Coronary artery (tissue), 2 donors: ENCODE results near the gene DDC.

Source experiments
- DNase-seq: peaks from one replicate; pipeline ENCODE4 v3.0.0-alpha.2; 2017; ENCODE audit warnings: low spot score
- H3K27ac ChIP-seq, 2 donors: fragments of 200-600 bp; sonication (generic); one replicate each; pipeline ENCODE4 v1.5.1; 2016 to 2019
- H3K4me3 ChIP-seq: fragments of 200-600 bp; sonication (generic); 2 replicates; pipeline ENCODE4 v1.5.1; 2016; ENCODE audit warnings: mild to moderate bottlenecking, moderate library complexity
- TF ChIP-seq, protein P1 (sequence below): fragments of 200-600 bp; sonication (generic); IDR thresholded peaks from one replicate; pipeline ENCODE4 v1.5.1; 2019; ENCODE audit warnings: antibody characterized with exemption

Gene DDC

DNA sequence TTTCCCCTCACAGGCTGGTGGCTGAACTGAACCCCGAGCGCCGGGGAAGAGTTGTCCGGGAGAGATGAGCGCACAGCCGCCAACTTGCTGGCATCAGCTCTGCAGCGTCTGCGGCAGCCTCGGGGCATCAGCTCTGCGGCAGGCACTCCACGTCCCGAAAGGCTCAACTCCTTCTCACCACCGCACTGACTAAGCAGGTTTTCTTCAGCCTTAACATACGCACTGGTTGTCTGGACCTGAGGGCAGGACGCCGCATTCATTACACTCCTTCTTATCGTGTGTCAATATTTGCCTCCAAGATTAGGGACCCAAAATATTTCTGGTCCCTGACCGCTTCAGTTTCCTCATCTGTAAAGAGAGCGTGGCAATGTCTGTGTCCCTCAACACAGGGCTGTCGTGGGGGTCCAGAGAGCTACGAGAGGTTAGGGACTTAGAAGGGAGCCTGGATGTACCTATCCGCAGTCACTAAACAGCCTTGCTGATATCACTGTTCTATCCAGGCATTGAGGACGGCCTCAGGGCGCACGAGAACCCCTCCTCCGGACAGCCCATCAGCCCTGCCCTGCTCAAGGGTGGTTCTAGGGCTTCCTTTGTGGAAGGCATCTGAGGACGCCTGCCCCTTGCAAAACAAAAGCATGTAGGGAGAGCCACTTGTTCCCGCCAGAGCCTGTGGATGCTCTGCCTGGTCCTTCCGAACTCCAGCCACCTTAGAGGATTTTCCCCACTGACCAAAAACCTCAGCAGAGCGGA, 72.3 kb downstream of the DDC start:
- H3K4me3 ChIP-seq = no peak overlapping the region
- peak; percentile 59 for DNase-seq
- TF ChIP-seq, protein P1, sequence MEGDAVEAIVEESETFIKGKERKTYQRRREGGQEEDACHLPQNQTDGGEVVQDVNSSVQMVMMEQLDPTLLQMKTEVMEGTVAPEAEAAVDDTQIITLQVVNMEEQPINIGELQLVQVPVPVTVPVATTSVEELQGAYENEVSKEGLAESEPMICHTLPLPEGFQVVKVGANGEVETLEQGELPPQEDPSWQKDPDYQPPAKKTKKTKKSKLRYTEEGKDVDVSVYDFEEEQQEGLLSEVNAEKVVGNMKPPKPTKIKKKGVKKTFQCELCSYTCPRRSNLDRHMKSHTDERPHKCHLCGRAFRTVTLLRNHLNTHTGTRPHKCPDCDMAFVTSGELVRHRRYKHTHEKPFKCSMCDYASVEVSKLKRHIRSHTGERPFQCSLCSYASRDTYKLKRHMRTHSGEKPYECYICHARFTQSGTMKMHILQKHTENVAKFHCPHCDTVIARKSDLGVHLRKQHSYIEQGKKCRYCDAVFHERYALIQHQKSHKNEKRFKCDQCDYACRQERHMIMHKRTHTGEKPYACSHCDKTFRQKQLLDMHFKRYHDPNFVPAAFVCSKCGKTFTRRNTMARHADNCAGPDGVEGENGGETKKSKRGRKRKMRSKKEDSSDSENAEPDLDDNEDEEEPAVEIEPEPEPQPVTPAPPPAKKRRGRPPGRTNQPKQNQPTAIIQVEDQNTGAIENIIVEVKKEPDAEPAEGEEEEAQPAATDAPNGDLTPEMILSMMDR = no peak
- H3K27ac ChIP-seq = no peak overlapping the region

DNA sequence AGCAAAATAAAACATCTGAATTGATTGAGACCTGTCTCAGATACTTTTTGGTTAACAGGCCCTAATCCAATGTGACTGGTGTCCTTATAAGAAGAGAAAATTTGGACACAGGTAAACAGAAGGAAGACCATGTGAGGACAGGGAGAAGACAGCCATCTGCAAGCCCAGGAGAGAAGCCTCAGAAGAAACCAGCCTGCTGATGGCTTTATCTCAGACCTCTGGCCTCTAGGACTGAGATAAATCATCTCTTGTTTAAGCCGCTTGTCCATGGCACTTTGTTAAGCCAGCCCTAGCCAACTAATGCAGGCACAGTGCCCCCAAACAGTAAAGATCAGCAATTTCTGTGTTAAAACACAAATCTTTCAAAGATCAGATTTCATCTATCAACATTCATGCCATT, 73.3 kb downstream of the DDC start:
- Histone ChIP-seq H3K27ac (no peak overlapping the region), H3K4me3 (no peak overlapping the region)
- DNase-seq = no peak
- TF ChIP-seq, protein P1 = no peak

DNA sequence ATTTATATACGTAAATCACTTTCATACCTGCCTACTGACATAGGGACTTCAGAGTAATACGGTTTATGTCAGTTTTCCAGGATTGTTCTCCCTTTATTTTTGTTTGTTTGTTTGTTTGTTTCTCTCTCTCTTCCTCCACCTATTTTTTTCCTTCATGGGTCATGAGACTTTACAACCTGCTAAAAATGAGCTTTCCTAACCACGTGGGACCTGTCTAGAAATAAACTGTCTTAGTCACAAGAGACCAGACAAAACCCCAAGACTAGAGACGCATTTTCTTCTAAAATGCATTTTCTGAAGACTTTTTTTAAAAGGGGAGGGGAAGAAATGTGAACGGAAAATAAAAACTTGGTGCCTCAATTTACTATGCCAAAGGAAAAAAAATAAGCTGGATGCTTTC, 74.0 kb downstream of the DDC start:
- Histone ChIP-seq H3K4me3 (no peak overlapping the region), H3K27ac (no peak overlapping the region)
- TF ChIP-seq, protein P1 = no peak
- DNase-seq = no peak

DNA sequence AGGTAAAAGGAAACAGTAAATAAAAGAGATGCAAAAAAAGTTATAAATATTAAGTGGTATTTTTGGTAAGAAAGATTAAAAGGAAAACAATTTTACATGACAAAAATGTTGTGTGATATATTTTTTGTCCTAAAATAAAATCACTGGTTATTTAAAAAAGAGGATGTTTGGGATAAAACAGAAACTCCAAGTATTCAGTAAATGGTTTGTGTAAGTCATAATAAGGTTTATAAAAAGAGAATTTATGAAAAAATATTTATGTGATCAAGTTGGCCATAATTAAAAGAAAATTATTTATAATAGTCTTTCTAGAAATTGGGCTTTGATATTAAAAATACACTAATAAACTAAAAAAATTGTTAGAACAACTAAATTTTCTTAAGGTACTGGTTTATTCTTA, 76.8 kb downstream of the DDC start:
- TF ChIP-seq, protein P1 = no peak
- DNase-seq = no peak
- H3K27ac ChIP-seq = no peak overlapping the region
- no peak overlapping the region for H3K4me3 ChIP-seq

DNA sequence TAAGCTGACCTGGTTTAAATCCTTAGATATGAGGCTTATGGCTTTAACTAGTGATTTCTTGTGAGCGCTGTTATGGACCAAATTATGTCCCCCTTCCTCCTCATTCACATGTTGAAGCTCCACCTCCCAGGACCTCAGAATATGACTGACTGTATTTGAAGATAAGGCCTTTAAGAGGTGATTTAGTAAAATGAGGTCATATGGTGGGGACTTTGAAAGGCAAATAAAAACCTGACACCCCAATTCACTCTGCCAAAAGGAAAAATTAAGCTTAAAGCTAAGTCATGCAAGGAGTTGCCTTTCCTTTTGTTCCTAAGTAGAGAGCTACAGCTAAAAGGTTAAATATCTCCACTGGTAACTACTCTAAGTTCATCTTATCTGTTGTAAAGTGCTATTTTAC, 78.7 kb downstream of the DDC start:
- TF ChIP-seq, protein P1 = no peak
- DNase-seq = no peak
- Histone ChIP-seq H3K4me3 (no peak overlapping the region), H3K27ac (no peak overlapping the region)

DNA sequence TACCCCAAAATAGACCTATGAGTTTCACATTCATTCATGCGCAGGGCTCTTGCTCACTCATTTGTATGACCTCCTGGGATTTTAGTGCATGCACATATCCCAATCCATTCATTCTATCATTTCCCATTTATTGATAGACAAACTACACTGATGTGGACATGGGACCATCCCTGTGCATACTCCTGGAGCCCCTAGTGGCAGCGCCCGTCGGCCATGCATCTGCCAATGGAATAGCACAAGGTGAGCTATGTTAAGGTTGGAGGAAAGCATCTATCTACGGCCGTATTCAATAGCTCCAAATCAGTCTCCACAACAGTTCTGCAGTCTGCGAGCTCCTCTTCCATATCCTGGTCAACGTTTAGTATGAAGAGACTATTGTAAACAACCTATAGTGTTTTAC, 83.3 kb downstream of the DDC start:
- H3K27ac ChIP-seq = no peak overlapping the region
- no peak for DNase-seq
- TF ChIP-seq, protein P1 = no peak
- no peak overlapping the region for H3K4me3 ChIP-seq

DNA sequence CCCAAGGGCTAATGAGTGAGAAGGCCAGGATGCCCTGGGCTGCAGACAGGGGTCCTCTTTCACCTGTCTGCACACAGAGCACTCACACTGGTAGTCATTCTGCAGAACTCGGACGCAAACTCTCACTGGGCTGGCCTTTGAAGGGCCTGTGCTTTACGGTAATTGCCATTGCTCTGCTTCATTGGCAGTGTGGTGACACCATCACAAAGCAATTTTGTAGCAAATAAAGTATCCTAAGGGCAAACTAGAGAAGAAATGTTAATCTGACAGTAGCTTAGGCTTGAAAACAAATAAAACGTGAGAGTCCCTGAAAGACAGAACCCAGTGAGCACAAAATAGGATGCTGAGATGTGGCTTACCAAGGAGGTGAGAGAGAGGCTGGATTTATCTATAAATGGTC, 84.4 kb downstream of the DDC start:
- no peak overlapping the region for H3K27ac ChIP-seq
- no peak for DNase-seq
- TF ChIP-seq, protein P1 = no peak
- H3K4me3 ChIP-seq = no peak overlapping the region
